GM12878 (cell line): Measurements from ENCODE around the gene TDRD7. TPM values are rescaled to one million over a fixed set of nuclear protein-coding genes. Genes with fewer than 3 reads are reported as not detected.

ENCODE experiments used
- E4F1 ChIP-seq: fragments of 450-650 bp; IDR thresholded peaks from 2 replicates; pipeline ENCODE4 v1.6.1; 2018; ENCODE audit warnings: borderline replicate concordance, mild to moderate bottlenecking; ENCODE audit not compliant: partially characterized antibody
- HSF1 ChIP-seq: fragments of 150-350 bp; IDR thresholded peaks from 2 replicates; pipeline ENCODE4 v1.6.1; 2014; ENCODE audit warnings: mild to moderate bottlenecking, low read depth, low read length
- REST ChIP-seq: IDR thresholded peaks from 2 replicates; pipeline ENCODE4 v1.6.1; 2012; ENCODE audit warnings: mild to moderate bottlenecking, low read depth, low read length
- USF2 ChIP-seq: IDR thresholded peaks from 2 replicates; pipeline ENCODE4 v1.6.1; 2011; ENCODE audit warnings: low read depth, low read length, improper control_type of control experiment, borderline replicate concordance
- polyA plus RNA-seq, 11 experiments: library from polyadenylated mRNA; depleted of rRNA in 4 of 11; unstranded in 6 of 11; stranded (reverse) in 5 of 11; fragments of >200 nt; fragmentation: Nextera tagmentation in 4 of 11; fragmentation: Illumina TruSeq in 1 of 11; extraction: Ambion mirVana in 4 of 11; extraction: Trizol in 1 of 11; gene quantifications; 1 replicate in 1 of 11; 2 replicates in 10 of 11; pipeline versions ENCODE4 v1.2.1 to v1.2.3, GENCODE V29; 2011 to 2016; ENCODE audit warnings: inconsistent platforms in 2 of 11, missing spikeins in 2 of 11, low read depth in 1 of 11
- total RNA-seq, 4 experiments: library from RNA; depleted of rRNA in 3 of 4; stranded (reverse); fragments of >200 nt in 3 of 4; fragmentation: Illumina TruSeq in 1 of 4; extraction: Trizol in 1 of 4; gene quantifications; 2 replicates each; pipeline versions ENCODE4 v1.2.1 to v1.2.3, GENCODE V29; 2013 to 2021

Gene TDRD7
- total and polyA plus RNA-seq, 10 of the 15 experiments (the other 5 are each of a cell fraction or from before 2014, with no cell fraction given), result 5.7 to 26.4 (median 16.2) TPM

- no peak for TF ChIP-seq REST
- TF ChIP-seq HSF1, result no peak
- no peak for TF ChIP-seq E4F1
- no peak for TF ChIP-seq USF2
These were observed 35.0 kb upstream of the TDRD7 start (continued) for GRCh38 chr9:97376902-97377301.
